NCI-H82 treated with DMSO at 0.1 percent for 48 hours (cell line): ENCODE results near the gene FAM110C.
"Not testable (repeated sequence)": the region's sequence is repeated elsewhere in the genome, so short reads cannot be mapped to it uniquely, and the experiment has no call there.

Experiments used
- DNase-seq: peaks from one replicate; lab custom pipeline; 2025; ENCODE audit not compliant: unreplicated experiment; lab: John Stamatoyannopoulos, UW

Gene FAM110C

DNA sequence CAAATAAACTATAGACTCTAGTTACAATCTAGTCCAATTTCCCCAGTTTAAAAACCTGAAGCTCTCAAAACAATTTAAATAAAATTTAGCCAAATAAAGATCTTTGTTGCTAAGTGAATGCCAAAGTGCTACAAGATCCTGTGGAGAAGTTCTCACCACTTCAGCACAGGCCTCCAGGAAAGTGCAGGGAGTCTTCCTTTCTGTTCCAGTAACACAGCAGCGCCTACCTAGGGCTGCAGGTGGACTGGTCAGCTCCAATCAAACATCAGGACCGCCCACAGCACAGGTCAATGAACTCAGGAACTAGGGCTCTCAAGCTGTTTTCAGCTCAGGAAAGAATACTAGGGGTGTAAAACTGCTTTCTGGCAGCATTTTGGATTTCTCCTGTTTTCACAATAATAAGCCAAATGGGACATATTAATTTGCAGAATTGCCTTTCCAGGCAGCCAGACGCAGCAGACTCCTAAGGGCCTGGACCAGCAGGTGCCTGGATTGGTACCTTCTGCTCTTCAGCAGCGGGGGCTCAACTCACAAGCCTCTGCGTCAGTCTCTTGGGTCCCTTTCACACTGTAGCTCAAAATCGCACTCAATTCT lies 1.5 kb downstream of the FAM110C start:
- DNase-seq, result no peak

DNA sequence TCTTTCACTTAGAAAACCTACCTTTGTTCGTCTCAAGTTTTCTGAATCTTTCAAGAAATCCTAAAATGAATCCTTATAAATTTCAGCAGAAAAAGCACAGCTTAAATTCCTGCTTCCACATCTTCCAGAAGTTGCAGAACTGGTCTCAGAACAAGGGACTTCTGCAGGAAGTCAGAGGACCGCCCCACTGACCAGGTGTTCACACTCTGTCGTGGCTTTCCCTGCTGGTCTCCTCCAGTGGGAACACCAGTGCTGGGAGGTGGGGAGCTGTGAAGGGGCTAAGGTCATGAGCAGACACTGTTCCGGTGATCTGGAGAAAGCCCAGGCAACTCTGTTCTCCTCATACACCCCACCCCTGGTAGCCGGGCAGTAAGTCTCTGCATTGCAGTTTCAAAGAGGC lies 3.5 kb downstream of the FAM110C start:
- no peak for DNase-seq

DNA sequence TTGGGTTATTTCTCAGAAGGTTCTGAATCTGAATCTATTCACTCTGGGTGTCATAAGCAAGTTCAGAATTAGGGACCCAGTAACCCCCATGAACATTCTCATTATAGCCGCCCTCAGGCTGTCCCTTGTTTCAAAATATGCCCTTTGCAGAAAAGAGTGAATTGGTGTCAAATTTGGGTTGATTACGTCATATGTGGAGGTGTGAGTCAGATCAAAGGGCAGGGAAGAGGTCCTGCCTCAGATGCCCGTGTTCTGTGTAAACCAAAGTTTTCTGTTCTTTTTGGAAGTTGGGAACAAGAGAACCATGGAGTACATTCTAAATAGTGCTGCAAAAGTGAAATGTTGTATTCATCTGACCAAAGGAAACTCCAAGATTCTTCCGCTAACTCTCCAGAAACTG lies 5.8 kb downstream of the FAM110C start:
- DNase-seq, result no peak

DNA sequence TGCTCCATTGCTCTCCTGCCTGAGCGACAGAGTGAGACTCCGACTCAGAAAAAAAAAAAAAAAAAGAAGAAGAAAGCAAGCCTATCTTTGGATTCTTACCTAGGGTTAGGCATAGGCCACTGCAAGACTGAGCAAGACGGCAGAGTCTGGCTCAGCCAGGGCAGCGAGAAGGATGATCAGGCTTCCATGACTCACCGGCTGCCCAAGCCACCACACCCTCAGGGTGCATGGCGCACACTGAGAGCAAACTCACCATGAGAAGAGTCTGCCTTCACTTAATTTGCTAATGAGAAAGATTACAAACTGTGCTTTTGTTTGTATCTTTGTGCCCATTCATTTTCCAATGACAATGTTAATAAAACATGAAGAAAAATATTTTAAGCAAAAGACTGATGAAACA lies 8.2 kb downstream of the FAM110C start:
- DNase-seq, result no peak

DNA sequence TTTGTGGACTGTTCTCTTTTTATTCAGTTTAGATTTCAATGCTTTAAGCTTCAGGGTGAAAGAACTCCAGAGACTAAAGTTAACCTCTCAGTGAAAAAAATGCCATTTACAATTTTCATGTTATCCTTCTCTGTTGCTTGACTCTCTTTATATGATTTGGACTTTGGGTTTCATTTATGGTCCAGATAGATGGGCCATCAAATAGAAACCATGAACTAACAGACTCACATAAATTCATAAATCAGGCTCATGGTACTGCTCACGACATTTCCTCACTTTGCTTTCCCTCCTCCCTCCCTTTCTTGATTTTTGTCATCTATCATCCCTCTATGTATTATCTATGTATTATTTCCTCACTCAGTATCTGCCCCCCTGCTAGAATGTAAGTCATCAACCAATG lies 10.0 kb downstream of the FAM110C start:
- DNase-seq, result no peak

DNA sequence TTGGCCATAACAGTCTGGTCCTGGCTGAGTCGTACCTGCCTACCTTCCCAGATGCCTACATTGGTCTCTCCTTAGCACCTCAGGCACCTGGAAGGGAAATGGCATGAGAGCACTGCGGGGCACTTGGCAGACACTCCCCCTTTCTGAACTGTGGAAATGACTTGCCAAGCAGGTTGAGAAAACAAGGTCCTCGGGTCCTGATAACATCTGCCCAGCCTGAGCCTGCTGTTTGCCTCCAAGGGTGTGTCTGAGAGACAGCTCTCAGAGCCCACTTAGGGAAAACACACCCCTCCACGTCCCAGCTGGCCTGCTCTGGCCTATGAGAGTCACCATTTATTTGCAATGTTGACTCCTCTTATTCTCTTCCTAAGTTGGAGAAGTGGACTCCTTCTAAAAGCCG lies 10.5 kb downstream of the FAM110C start:
- no peak for DNase-seq

DNA sequence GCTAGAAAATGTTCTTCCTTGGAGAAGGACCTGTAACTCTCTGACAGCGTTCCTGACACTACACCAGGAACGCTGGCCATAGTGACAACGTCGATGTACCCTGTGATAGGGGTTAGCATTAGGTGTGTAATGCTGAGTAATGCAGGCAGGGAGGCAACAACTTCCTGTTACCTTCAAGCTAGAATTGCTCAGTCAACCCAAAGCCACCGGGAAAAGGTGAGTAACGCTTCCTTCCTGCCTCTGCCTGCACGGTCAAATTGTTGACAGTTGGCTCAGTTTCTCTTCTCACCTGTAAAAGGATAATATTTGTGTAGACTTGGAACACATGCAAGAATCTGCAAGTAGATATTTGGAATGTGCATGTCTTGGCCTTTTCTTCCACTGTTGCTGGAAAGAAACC lies 12.7 kb downstream of the FAM110C start:
- no peak for DNase-seq

DNA sequence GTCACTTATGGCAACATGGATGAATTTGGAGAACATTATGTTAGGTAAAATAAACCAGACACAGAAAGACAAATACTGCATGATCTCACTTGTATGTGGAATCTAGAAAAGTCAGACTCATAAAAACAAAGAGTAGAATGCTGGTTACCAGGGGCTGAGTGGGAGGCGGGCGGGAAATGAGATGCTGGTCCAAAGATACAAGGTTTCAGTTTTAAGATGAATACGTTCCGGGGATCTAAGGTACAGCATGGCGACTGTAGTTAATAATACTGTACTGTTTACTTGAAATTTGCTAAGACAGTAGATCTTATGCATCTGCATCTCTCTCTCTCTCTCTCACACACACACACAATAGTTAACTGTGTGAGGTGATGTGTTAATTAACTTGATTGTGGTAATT lies 14.2 kb downstream of the FAM110C start:
- no peak for DNase-seq

DNA sequence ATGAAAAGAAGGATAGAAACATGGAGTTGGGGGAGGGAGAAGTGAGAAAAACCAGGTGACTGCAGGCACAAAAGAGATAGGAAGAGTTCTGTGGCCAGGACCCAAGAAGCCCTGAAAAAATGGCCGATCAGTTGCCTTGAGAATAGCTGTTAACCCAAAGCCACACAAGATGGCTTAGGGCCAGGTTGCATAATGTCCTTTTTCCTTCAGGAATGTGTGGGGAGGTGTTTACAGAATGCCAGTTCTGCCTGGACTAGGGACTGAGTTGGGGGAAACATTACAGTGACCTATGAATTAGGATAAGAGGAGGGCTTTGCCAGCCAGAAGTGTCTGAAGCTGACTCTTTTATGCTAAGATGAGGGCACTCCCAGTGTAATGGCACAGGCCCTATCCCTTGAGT lies 17.1 kb downstream of the FAM110C start:
- no peak for DNase-seq

DNA sequence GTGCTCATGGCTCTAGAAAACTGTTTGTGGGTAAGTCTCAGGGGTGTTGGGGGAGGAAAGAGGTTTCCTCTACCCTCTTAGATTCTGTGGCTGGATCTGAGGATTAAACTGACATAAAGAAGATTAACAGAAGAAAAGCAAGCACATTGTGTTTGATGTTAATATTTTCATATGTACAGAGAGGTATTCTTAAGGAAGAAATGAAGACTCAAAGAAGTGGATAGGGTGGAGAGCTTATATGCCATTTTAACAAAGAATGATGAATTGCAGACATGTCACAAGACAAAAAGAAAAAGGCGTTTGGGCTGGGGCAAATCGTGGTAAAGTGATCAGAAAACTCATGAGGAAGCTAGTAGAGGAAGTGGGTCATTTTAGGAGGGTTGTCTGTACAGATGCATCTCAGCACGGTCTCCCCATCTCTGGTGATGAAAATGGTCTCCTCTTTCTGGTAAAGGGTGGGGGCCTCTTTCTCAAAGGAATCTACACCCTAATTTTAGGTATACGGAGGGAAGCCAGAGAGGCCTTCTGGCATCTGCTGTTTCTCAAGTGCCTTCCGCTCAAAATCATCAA lies 17.8 kb downstream of the FAM110C start:
- no peak for DNase-seq

DNA sequence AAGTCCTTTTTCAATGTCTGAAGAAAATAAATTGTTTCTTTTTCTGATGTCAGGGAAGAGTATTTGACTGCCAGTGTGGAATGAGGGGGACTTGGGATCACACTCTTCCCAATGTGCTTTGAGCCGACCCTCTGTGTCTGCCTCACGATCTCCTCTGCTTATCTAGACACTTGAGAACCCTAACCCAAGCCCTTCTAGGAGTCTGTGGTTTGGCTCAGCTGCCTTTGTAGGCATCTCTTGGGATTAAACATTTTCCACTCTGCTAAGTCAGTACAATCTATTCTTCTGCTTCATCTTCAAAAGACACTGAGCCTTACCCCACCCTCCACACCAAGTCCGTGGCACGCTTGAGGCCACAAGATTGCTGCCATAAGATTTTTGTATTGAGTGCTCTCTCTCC lies 19.4 kb downstream of the FAM110C start:
- DNase-seq, result no peak

DNA sequence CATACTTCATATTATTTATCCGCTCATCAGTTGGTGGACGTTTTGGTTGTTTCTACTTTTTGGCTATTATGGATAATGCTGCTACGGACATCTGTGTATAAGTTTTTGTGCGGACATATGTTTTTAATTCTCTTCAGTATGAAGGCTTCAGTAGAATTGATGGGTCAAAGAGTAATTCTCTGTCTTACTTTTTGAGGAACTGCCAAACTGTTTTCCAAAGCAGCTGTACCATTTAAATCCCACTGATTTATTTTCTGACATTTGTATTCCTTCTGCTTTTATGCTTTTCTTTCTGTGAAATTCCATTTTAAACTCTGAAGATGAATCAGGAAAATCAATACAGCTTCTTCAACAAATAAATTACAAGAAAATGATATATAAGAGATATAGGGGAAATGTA lies 20.8 kb downstream of the FAM110C start:
- no peak for DNase-seq

DNA sequence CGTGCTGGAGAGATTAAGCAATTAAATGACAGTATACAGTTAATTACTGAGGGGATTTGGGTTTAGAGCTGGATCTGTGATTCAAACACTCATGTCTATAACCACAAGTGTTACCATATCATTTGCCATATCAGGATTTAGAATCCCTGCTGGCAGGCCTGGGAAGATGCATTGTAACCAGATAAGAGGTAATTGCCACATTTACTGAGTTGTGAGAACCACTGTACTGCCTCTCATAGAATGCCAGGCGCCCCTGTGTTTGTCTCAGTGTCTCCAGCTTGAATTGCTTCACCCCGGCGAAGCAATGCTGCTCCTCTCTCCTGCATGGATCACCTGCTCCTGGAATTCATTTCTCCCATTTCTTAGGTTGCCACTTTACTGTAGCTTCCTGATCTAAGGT lies 21.7 kb downstream of the FAM110C start:
- DNase-seq, result not testable (repeated sequence)

DNA sequence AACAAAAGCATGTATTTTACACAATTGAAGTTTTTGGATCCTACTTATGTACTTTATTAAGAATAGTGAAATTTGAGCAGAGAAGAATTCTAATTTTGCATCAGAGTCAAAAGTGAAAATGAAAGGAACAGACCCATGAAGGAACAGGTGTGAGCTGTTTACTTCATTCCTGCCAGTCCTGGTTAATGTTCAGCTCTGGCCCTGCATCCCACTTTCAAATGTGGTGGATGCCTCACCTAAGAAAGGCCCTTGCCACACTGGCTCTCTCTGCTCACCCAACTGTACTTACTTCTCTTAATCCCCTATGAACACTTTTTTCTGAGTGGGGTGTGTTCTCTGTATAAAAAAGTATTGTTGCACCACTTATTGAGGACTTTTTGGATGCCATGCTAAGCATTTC lies 22.2 kb downstream of the FAM110C start:
- DNase-seq, result no peak

DNA sequence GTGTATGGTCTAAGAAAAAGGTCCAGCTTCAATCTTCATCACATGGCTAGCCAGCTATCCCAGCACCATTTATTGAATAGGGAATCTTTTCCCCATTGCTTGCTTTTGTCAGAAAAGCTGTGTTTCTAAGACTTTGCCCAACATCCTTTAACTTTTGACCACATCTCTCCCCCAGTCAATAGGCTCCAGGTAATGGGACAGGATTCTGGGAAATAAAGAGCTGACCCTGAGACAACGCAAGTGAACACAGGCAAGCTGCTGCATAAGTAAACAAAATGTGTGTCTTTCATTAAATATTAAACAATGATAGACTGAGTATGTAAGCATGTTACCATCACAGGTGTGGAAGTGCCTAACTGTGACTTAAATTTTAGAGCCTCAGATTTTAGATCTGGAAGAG lies 23.0 kb downstream of the FAM110C start:
- no peak for DNase-seq

DNA sequence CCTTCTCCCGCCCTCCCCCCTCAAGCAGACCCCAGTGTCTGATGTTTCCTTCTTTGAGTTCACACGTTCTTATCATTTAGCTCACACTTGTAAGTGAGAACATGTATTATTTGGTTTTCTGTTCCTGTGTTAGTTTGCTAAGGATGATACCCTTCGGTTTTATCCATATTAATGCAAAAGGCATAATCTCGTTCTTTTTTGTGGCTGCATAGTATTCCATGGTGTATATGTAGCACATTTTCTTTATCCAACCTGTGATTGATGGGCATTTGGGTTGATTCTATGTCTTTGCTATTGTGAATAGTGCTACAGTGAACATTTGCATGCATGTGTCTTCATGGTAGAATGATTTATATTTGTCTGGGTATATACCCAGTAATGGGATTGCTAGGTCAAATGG lies 24.1 kb downstream of the FAM110C start:
- not testable (repeated sequence) for DNase-seq

DNA sequence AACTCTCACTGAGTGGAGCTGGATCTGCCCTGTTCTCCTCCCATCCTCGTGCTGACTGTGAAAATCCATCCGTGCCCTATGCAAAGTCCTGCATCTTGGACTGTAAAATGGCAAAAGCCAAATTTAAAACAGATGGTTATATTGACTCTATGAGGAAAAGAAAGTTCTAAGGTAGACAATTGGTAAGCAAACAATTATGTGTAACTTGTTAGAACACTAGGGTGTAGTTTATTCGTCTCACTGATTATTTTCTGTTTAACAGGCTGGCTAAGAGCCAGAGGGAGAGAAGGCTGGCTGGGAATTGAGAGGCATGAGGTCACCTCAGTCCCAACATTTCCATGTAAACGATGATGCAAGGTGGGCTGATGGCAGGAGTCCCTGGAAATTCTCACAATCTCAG lies 26.0 kb downstream of the FAM110C start:
- DNase-seq, result not testable (repeated sequence)

DNA sequence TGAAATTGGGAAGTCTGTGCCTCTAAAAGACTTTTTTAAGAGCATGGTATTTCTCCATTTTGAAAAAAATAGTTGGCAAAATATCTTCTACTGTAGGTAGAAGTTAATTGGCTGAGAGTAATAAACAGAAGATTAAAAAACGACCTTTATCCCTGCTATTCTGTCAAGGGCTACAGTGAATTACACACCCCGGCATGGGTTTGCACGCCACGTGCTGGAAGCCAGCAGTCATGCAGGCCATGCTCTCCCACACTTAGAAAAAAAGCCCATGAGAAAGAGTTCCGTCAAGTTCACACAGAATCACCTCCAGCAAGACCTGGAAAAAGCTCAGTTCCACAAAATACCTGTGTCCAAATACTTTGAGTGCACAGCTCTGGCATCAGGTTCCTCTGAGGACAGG lies 26.8 kb downstream of the FAM110C start:
- DNase-seq, result no peak

DNA sequence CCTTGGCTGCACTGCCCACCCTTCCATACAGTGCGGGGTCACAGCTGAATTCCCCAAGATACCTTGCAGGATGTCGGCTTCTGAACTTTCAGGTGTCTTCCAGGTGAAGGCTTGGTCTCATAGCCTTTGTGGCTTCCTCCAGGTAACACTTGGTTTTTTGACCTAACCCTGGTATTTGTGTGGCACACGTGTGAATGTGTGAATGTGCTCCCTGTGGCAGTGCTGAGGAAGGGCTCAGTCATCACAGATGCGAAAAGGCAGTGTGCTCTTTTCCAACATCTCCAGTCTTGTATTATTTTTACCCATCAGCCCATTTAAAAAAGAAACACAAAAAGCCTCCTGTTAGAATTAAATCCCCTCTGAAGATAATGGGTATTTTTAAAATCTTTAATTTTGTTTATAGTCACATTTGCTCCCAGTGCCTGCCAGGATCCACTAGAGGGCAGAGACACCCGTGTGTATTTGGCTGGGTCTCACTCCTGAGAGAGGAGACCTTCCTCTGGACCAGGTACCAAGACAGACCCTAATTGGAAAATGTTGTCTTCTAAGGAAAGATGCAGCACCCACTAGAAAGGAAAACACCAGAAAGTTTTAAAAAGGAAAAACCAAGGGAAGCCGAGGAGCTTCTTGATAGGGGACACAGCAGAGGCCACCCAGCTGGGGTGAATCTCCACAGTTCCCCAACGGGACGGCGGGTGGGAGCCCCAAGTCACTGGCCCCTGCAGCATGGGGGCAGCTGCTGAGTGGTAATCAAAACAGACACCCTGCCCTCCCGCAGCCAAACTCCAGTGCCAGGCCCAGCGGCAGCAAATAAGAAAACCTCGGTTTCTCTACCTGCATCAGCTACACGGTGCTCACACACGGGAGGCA lies 27.7 kb downstream of the FAM110C start:
- no peak for DNase-seq

DNA sequence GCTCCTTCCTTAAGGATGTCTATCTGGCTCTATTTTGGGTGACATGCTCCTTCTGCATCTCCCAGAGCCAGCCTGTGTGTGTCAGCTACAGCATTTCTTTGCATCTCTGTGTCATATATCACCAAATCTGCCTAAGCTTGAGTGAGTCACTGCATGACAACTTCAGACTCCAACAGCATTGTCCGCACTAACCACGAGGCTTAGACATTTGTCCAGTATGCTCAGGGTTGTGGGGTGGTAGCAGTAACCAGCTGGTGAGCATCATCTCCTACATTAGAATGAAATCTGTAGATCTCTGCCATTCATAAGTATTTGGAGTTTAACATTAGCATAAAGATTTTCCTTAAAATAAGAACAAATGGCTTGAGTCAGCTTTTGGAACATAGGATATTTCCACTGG lies 30.4 kb downstream of the FAM110C start:
- not testable (repeated sequence) for DNase-seq

DNA sequence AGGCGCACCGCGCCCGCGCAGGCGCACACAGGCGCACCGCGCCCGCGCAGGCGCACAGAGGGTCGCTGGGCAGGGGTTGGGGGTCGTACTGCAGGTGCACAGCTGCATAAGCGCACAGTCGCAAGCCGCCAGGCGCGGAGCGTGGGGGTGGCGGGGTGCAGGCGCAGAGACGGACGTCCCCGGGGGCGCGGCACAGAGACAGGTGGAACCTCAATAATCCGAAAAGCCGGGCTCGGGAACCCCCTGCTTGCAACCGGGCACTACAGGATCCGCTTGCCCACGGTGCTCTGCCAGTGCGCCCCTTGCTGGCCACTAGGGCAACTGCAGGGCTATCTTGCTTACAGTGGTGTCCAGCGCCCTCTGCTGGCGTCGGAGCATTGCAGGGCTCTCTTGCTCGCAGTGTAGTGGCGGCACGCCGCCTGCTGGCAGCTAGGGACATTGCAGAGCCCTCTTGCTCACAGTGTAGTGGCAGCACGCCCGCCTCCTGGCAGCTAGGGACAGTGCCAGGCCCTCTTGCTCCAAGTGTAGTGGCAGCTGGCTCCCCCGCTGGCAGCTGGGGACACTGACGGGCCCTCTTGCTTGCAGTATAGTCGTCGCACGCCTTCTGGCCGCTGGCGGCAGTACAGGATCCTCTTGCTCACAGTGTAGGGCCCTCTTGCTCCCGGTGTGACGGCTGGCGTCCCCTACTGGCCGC lies 34.9 kb downstream of the FAM110C start:
- DNase-seq, result no peak
